ENCODE measurements around the gene CCDC61.

DNA sequence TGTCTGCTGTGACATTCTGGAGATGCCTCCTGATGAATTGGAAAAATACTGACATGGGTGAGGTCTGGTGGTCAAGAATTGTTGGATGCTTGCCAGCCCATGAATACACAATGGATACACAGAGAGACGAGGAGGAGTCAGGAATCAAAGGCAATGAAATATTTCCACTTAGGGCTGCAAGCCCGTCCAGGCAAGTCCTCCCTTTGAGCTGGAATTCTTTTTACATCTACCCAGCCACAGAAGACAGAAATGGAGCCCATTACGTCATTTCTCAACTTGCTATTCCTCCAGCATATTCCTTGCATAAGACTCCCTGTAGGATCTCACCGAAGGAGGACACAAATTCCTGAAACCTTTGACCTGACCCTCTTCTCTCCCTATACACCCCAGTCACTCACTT lies 61.3 kb downstream of the CCDC61 start:
- TF ChIP-seq EZH2phosphoT487 (IDR thresholded peaks at IDR 0.05; ENCODE audit: low read length), result no peak
- TF ChIP-seq, protein P1, sequence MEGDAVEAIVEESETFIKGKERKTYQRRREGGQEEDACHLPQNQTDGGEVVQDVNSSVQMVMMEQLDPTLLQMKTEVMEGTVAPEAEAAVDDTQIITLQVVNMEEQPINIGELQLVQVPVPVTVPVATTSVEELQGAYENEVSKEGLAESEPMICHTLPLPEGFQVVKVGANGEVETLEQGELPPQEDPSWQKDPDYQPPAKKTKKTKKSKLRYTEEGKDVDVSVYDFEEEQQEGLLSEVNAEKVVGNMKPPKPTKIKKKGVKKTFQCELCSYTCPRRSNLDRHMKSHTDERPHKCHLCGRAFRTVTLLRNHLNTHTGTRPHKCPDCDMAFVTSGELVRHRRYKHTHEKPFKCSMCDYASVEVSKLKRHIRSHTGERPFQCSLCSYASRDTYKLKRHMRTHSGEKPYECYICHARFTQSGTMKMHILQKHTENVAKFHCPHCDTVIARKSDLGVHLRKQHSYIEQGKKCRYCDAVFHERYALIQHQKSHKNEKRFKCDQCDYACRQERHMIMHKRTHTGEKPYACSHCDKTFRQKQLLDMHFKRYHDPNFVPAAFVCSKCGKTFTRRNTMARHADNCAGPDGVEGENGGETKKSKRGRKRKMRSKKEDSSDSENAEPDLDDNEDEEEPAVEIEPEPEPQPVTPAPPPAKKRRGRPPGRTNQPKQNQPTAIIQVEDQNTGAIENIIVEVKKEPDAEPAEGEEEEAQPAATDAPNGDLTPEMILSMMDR (IDR thresholded peaks at IDR 0.05; ENCODE audit: low read length), result no peak
- no peak for TF ChIP-seq EZH2 (optimal IDR thresholded peaks at IDR 0.05; ENCODE audit: low read depth, low read length)

All from MM.1S (cell line).